GM20431 (cell line): ENCODE results near the gene TTC16.

ENCODE experiments used
- in situ Hi-C: fragments of 300-500 bp; cut with MseI, MboI; formaldehyde crosslinking; loops from one replicate; pipeline ENCODE4 v1.15.0; 2020; ENCODE audit warnings: low sequenced_read_pairs; ENCODE audit not compliant: unreplicated experiment

The TTC16 gene

GRCh38 chr9:127715470-127716337, at the start of gene TTC16, which contains the start of gene PTRH1:
TTC16 (plus strand) TSS chr9:127716079; CDS start chr9:127716146, 67 bp downstream.
PTRH1 (minus strand) TSS chr9:127715663; CDS start chr9:127715639, 24 bp downstream.
- in situ Hi-C loops, result no loop called here

DNA sequence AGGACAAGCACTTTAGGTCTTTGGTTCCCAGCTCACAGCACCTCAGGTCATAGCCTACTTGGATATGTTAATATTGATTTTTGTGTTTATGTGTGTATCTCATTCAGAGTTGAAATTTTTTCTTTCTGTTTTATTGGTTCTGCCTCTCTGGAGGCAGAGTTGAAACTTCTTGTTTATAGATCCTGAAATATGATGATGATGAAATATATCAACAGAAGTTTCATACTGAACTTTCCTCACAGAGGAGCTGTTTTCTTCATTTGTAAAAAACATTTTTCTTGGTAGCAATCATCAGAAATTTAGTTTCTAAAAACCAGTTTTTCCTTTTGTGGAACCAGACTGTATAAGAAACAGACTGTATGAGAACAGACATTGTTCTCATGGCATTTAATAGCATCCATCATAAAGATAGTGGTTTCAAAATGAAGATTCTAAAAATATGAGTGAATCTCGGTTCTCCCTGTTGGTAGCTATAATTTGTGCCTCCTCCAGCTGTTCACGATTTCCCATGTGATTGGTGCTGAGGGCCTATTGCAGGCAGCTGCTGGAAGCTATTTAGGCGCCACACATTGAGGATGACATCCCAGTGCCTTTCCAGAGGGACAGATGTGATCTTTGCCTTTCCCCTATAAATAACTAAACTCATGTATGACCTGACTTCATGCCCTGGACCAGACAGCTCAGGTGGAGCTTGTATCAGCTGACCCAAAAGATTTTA, 48.6 kb upstream of the TTC16 start:
- in situ Hi-C loops, result no loop called here

GRCh38 chr9:127667906-127668305, 48.0 kb upstream of the TTC16 start:
- in situ Hi-C loops, result no loop called here

DNA sequence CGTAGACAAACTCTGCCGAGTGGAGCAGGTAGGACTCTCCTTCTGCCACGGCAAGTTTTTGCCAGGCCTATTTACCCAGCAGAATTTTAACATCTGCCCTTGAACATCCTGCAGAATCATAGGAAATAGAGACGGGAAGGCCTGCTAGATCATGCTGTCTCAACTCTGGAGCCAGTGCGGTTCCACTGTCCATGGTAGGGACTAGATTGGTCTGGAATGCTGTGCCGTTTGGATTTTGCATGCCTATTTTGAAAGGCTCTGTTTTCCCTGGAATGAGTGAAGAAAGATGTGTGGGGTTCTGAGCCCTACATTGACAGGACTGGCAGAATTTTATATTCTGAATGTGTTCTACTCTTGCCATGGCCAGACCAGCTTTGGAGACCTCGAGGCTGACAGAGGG, 42.6 kb upstream of the TTC16 start:
- in situ Hi-C loops, result no loop called here

DNA sequence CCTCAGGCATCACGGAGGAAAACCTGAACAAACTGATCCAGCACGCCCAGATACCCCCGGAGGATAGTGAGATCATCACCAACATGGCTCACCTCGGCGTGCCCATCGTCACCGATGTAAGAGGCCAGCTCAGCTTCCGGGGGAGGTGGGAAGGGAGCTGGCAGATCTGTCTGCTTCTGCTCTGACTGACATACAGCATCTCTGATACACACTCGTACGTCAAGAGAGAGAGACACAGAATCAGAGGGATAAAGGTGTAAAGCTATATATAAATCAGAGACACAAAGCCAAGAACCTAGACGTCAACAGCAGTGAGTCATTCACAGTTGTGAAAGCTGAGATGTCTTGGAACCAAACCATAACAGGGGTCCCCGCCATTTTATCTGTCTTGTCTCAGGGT, 39.2 kb upstream of the TTC16 start:
- in situ Hi-C loops, result no loop called here

- in situ Hi-C loops, result no loop called here
Measured at GRCh38 chr9:127679506-127679905, 36.4 kb upstream of the TTC16 start.

DNA sequence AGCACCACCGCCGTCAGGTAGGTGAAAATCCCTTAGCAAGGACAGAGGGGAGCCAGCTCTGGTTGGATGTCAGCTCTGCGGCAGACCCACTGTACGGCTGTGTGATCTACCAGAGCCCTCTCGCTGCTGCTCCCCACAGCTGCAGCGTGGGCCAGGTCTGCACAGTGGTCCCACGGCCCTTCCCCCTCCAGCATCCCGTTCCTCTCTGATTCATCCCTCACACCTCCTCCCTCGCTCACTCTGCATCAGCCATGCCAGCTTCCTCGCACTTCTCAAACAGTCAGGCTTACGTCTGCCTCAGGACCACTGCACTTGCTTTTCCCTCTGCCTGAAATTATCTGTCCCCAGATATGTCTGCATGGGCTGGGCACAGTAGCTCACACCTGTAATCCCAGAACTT, 35.7 kb upstream of the TTC16 start:
- in situ Hi-C loops, result no loop called here

- in situ Hi-C loops, result no loop called here
Measured at GRCh38 chr9:127680846-127681245, 35.0 kb upstream of the TTC16 start.

DNA sequence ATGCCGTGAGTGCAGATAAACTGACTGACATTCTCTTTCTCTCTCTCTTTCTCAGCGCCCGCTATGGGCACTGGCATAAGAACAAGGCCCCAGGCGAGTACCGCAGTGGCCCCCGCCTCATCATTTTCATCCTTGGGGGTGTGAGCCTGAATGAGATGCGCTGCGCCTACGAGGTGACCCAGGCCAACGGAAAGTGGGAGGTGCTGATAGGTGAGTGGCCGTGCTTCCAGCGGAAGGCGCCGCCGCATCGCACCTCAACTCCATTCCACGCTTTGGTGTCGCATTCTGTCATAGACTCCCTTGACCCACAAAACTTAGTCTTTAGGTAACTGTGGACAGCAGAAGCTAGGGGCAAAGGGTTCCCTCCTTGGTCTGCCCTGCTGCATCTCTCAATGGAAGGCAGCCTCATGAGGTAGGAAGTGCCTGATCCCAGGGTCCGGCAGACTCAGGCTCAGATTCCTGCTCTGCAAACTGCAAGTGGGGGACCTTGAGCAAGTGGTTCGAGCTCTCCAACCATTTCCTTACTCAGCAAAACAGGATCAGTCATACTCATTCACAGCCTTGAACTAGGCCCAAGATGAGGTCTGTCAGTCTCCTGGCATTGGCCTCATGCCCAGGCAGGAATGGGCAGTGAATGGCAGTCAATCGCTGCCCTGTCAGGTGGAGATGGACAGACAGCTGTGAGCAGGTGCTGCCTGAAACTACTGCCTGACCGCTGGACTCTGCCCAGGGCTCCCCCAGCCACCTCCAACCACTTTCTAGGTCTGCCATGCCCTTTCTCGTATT, 33.3 kb upstream of the TTC16 start:
- in situ Hi-C loops, result no loop called here

DNA sequence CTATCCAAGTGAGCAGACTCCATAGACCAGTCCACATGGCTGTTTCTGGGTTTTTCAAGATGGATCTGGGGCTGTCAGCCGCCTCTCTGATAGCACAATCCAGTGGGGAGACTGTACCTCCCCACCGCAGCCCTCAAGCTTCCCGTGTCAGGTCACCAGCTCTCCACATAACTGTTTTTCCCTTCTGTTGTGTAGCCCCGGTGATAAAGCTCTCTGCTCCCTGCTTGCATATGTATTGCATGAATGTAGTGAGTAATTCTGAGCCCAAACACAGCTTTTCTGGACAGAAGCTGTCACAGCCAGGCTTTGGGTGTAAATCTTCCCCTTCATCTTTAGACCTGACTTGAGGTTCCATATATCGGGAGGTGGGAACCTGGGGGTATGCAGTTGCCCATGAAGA, 32.2 kb upstream of the TTC16 start:
- in situ Hi-C loops, result no loop called here

DNA sequence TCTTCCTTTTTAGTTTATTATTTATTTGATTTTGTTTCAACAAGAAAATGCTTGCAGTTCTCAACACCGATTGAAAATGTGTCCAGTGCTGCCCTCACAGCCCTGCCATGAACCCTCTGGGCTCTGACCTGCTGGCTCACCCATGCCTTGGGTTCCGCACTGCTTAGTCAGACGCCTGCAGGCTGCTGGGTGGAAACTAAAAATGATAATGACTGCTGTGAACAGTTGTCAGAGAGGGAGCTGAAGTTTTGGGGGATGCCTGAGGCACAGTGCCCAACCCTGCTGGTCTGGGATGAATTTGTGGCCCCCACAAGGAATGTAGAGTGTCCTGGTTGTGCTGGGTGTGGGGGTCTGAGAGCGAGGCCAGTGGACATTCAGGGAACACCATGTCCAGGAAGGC, 31.3 kb upstream of the TTC16 start:
- in situ Hi-C loops, result no loop called here

GRCh38 chr9:127686461-127687393, 29.2 kb upstream of the TTC16 start:
- in situ Hi-C loops, result no loop called here

GRCh38 chr9:127689329-127690000, 26.4 kb upstream of the TTC16 start:
- in situ Hi-C loops, result no loop called here

GRCh38 chr9:127690735-127691134, 25.1 kb upstream of the TTC16 start:
- in situ Hi-C loops, result no loop called here

- in situ Hi-C loops, result no loop called here
Measured at GRCh38 chr9:127692071-127692470, 23.8 kb upstream of the TTC16 start.

DNA sequence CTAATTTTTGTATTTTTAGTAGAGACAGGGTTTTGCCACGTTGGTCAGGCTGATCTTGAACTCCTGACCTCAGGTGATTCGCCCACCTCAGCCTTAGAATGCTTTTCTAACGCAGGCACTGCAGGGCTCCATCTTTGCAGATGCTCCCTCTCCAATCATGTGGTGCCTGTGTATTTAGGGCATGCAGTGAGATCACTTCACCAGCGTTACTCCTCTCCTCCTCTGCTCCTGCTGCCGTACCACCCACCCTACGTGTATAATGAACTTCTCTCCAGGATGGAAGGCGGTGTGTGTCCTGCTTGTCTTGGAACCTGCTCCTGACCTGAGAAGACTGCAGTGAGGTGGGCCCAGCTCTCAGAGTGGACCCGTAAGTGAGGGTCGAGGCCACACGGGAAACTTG, 22.7 kb upstream of the TTC16 start:
- in situ Hi-C loops, result no loop called here

DNA sequence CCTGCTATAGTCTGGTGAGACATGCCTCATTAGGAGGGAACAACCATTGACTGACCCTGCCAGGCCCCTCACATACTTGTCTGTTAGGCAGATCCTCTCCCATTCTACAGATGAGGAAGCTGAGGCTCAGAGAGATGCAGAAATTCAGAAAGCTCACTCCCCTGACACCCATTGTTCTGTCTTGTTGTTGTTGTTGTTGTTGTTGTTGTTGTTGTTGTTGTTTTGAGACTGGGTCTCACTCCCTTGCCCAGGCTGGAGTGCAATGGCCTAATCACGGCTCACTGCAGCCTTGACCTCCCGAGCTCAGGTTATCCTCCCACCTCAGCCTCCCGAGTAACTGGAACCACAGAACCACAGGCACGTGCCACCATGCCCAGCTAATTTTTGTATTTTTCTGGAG, 22.2 kb upstream of the TTC16 start:
- in situ Hi-C loops, result no loop called here

GRCh38 chr9:127694890-127695720, 20.8 kb upstream of the TTC16 start:
- in situ Hi-C loops, result no loop called here
